Common myeloid progenitor, CD34-positive (primary cell): ENCODE measurements around the gene F8.
"Not testable (repeated sequence)": the region's sequence is repeated elsewhere in the genome, so short reads cannot be mapped to it uniquely, and the experiment has no call there.

ENCODE experiments used
- CTCF ChIA-PET: fragments of 350-600 bp; sonication (Branson Sonifier 250); formaldehyde crosslinking; loops from one replicate; lab custom pipeline; 2021; ENCODE audit warnings: antibody characterized with exemption; lab: Charles Lee
- POLR2A ChIA-PET: fragments of 350-600 bp; sonication (Branson Sonifier 250); formaldehyde crosslinking; loops from one replicate; lab custom pipeline; 2021; ENCODE audit warnings: antibody characterized with exemption; lab: Charles Lee
- DNase-seq, 3 donors: peaks; one replicate each; pipeline versions ENCODE4 v3.0.0 to v3.0.0-alpha.2; 2013
- H3K27ac ChIP-seq, 2 experiments: 1 replicate in 1 of 2; 2 replicates in 1 of 2; pipeline ENCODE4 v1.7.0; 2013; ENCODE audit warnings: inconsistent platforms in 2 of 2, low read length in 2 of 2, mild to moderate bottlenecking in 2 of 2, low read depth in 1 of 2, moderate library complexity in 1 of 2; ENCODE audit not compliant: severe bottlenecking in 2 of 2, insufficient read depth in 1 of 2, poor library complexity in 1 of 2
- H3K27me3 ChIP-seq, 5 experiments: replicated peaks in 2 of 5; 1 replicate in 3 of 5; 2 replicates in 2 of 5; pipeline versions ENCODE4 v1.6.1 to v1.7.0; 2013; ENCODE audit warnings: low read length in 4 of 5, mild to moderate bottlenecking in 2 of 5, moderate library complexity in 2 of 5, inconsistent platforms in 1 of 5; ENCODE audit not compliant: insufficient read depth in 5 of 5, control insufficient read depth in 4 of 5
- H3K36me3 ChIP-seq, 4 experiments: 1 replicate in 2 of 4; 2 replicates in 2 of 4; pipeline versions ENCODE4 v1.6.1 to v1.7.0; 2013; ENCODE audit warnings: low read length in 3 of 4, control low read depth in 1 of 4, mild to moderate bottlenecking in 1 of 4; ENCODE audit not compliant: control insufficient read depth in 4 of 4, insufficient read depth in 4 of 4
- H3K4me1 ChIP-seq, 4 experiments: 1 replicate in 3 of 4; 2 replicates in 1 of 4; pipeline versions ENCODE4 v1.6.1 to v1.7.1; 2013; ENCODE audit warnings: low read length in 3 of 4, mild to moderate bottlenecking in 3 of 4, control low read depth in 1 of 4, inconsistent platforms in 1 of 4, moderate library complexity in 1 of 4; ENCODE audit not compliant: control insufficient read depth in 4 of 4, insufficient read depth in 4 of 4; ENCODE audit errors: control extremely low read depth in 1 of 4
- H3K4me3 ChIP-seq, 7 experiments: 1 replicate in 4 of 7; 2 replicates in 3 of 7; pipeline versions ENCODE4 v1.5.1 to v1.7.0; 2013; ENCODE audit warnings: mild to moderate bottlenecking in 7 of 7, low read length in 6 of 7, moderate library complexity in 6 of 7, inconsistent platforms in 2 of 7, low read depth in 2 of 7, control low read depth in 1 of 7; ENCODE audit not compliant: insufficient read depth in 4 of 7, control insufficient read depth in 1 of 7; ENCODE audit errors: extremely low read depth in 1 of 7
- H3K9me3 ChIP-seq, 5 experiments: 1 replicate in 4 of 5; 2 replicates in 1 of 5; pipeline versions ENCODE4 v1.6.1 to v1.7.1; 2013; ENCODE audit warnings: low read length in 4 of 5, mild to moderate bottlenecking in 2 of 5, inconsistent platforms in 1 of 5, low read depth in 1 of 5, moderate library complexity in 1 of 5; ENCODE audit not compliant: control insufficient read depth in 4 of 5, insufficient read depth in 2 of 5; ENCODE audit errors: control extremely low read depth in 1 of 5
- WGBS: methylation state at CpG from one replicate; pipeline ENCODE4 v1.1.5; 2013; ENCODE audit not compliant: insufficient coverage; 5-methylcytosine and 5-hydroxymethylcytosine counted together

Gene F8

GRCh38 chrX:154979629-154980028 is 42.9 kb downstream of the F8 start:
- Histone ChIP-seq H3K4me3 (no peak overlapping the region), H3K36me3 (no peaks in the 10 kb centered on the region), H3K27me3 (no peaks in the 10 kb centered on the region), H3K27ac (no peak overlapping the region), H3K9me3 (peaks cover 0 to 1% (median 0%) of the 10 kb centered on the region in 5 experiments), H3K4me1 (peaks cover 0 to 4% (median 2%) of the 10 kb centered on the region in 4 experiments)
- no peak for DNase-seq
- 89% methylated on average over 4 of the region's 4 CpGs for WGBS
- POLR2A ChIA-PET: no interaction called here
- CTCF ChIA-PET: interaction anchor here (0.8 to 1.9 kb wide), 3 partner anchors 62 to 107 kb away, joined by 3 to 14 read pairs (median 3); no protein-coding TSS in a partner anchor

GRCh38 chrX:154968353-154968752 is 54.2 kb downstream of the F8 start:
- Histone ChIP-seq H3K9me3 (no peaks in the 10 kb centered on the region), H3K27ac (no peak overlapping the region), H3K36me3 (no peaks in the 10 kb centered on the region), H3K4me3 (no peak overlapping the region), H3K27me3 (no peaks in the 10 kb centered on the region), H3K4me1 (no peaks in the 10 kb centered on the region)
- ChIA-PET POLR2A (no interaction called here), CTCF (no interaction called here)
- no peak for DNase-seq
- 50% methylated on average over 1 of the region's 2 CpGs for WGBS

GRCh38 chrX:154967603-154968002 is 54.9 kb downstream of the F8 start:
- Histone ChIP-seq H3K4me1 (no peaks in the 10 kb centered on the region), H3K27ac (no peak overlapping the region), H3K4me3 (no peak overlapping the region), H3K36me3 (no peaks in the 10 kb centered on the region), H3K9me3 (no peaks in the 10 kb centered on the region), H3K27me3 (no peaks in the 10 kb centered on the region)
- no peak for DNase-seq
- WGBS: no CpG with 5 or more reads among the region's 1 CpG
- CTCF ChIA-PET: no interaction called here
- POLR2A ChIA-PET: no interaction called here

- ChIA-PET POLR2A (no interaction called here), CTCF (no interaction called here)
Observed at GRCh38 chrX:154961947-154962346, 60.6 kb downstream of the F8 start.

GRCh38 chrX:154955799-154956198 is 66.7 kb downstream of the F8 start:
- H3K9me3 ChIP-seq, H3K4me3 ChIP-seq, CTCF ChIA-PET, POLR2A ChIA-PET, H3K27me3 ChIP-seq, H3K36me3 ChIP-seq, DNase-seq, H3K4me1 ChIP-seq, H3K27ac ChIP-seq: not testable (repeated sequence)
- 86% methylated on average over 1 of the region's 3 CpGs for WGBS

More at GRCh38 chrX:154961947-154962346, 60.6 kb downstream of the F8 start:
- Histone ChIP-seq H3K36me3 (no peaks in the 10 kb centered on the region), H3K9me3 (peaks cover 0 to 4% (median 0%) of the 10 kb centered on the region in 5 experiments), H3K4me1 (no peaks in the 10 kb centered on the region), H3K27ac (no peak overlapping the region), H3K4me3 (no peak overlapping the region), H3K27me3 (no peaks in the 10 kb centered on the region)
- DNase-seq: no peak

- H3K4me3 ChIP-seq, H3K9me3 ChIP-seq, H3K27me3 ChIP-seq, H3K36me3 ChIP-seq, POLR2A ChIA-PET, DNase-seq, H3K4me1 ChIP-seq, CTCF ChIA-PET, H3K27ac ChIP-seq: not testable (repeated sequence)
- WGBS: 88% methylated on average over 4 of the region's 10 CpGs
Observed at GRCh38 chrX:154939265-154939664, 83.3 kb downstream of the F8 start.

GRCh38 chrX:154924771-154925170 is 97.8 kb downstream of the F8 start:
- H3K4me3 ChIP-seq, H3K9me3 ChIP-seq, DNase-seq, H3K27me3 ChIP-seq, H3K27ac ChIP-seq, H3K4me1 ChIP-seq, H3K36me3 ChIP-seq, CTCF ChIA-PET, POLR2A ChIA-PET: not testable (repeated sequence)
- WGBS: 100% methylated on average over 2 of the region's 5 CpGs
